Measurements from ENCODE around the gene ROBO1.

ROBO1 gene

DNA sequence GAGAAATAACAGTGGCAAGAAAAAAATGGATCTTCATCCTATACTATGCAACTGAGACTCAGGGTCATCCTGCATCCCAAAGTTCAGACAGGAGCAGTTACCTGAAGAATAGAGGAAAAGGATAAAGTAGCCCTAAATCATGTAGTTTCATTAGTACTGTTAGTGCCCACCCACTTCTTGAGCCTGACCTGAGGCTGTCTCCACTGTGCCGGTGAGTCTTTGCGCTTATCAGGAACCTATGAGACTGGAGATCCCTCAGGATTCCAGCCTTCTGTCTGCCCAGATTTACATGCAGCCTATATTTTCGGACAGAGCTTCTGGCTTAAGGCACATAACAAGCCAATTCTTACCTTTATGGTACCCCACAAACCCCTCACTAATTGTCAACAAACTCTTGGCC, 791.6 kb downstream of the ROBO1 start:
- no peaks in the 10 kb centered on the region for H3K27me3 Mint-ChIP-seq (ENCODE audit: low read depth)
- no peaks in the 10 kb centered on the region for H3K9me3 Mint-ChIP-seq
- no peak overlapping the region for H3K4me3 Mint-ChIP-seq
- no peaks in the 10 kb centered on the region for H3K4me1 Mint-ChIP-seq (ENCODE audit: low read depth)
- no peak overlapping the region for H3K27ac Mint-ChIP-seq
- H3K36me3 Mint-ChIP-seq (ENCODE audit: low read depth): no peaks in the 10 kb centered on the region

DNA sequence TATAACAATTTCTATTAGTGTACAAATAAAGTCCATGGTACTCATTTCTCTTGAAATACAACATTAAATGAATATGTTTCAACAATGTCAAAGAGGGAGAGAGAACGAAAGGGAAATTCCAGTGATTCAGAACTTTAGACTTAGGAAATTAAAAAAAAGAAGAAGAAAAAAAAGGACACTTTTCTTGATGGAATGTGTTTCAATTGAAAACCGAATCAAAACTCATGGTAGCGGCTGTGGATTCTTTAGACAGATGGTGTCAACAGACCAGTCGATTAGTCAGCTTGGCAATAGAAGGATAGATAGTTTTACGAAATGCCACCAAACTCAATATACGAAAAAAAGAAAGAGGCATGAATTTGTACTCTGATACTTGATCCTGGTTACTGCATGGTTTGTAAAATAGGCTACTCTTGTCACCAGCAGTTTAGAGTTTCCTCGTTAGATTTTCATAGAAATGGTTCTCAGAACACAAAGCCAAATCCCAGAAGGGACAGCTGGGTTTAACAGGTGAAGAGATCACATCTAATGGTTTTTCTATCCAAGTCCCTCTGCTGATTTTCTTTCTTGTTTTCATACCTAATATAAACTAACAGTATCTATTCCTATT, 793.5 kb downstream of the ROBO1 start:
- H3K27me3 Mint-ChIP-seq (ENCODE audit: low read depth): no peaks in the 10 kb centered on the region
- H3K9me3 Mint-ChIP-seq: no peaks in the 10 kb centered on the region

DNA sequence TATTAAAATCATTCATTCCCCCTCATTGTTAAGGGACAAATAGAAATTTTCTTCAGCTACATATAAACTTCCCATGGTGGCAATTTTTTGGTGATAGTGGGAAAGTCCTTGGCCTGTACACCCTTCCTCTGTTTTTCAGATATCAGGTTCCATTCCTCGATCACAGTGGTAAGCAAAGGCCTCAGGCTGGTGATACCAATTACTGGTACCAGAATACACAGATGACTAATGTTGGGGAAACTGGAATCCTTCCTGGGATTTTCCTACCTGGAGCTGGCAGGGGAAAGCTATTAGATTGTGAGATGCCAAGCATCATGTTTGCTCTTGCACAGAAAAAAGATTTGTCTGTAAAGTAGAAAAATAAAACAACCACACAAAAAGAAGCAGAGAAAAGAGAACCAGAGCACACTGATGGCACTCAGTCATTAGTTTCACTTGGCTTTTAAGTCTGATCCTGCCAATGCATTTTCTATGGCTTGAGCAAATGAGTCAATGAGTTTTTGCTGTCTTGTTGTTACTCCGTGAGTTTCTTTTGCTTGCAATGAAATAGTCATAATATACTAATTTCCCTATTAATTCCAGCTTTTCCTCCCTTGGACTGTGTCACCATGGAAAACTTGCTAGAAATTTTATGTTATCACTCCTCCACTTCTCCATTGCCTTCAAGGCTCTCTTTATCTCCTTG, 795.0 kb downstream of the ROBO1 start:
- Mint-ChIP-seq H3K27ac (no peak overlapping the region), H3K27me3 (ENCODE audit: low read depth) (no peaks in the 10 kb centered on the region), H3K9me3 (no peaks in the 10 kb centered on the region), H3K36me3 (ENCODE audit: low read depth) (no peaks in the 10 kb centered on the region), H3K4me1 (ENCODE audit: low read depth) (no peaks in the 10 kb centered on the region), H3K4me3 (no peak overlapping the region)

More for the DNA sequence above, 793.5 kb downstream of the ROBO1 start:
- no peaks in the 10 kb centered on the region for H3K4me1 Mint-ChIP-seq (ENCODE audit: low read depth)
- no peaks in the 10 kb centered on the region for H3K36me3 Mint-ChIP-seq (ENCODE audit: low read depth)
- H3K27ac Mint-ChIP-seq: no peak overlapping the region
- H3K4me3 Mint-ChIP-seq: no peak overlapping the region

DNA sequence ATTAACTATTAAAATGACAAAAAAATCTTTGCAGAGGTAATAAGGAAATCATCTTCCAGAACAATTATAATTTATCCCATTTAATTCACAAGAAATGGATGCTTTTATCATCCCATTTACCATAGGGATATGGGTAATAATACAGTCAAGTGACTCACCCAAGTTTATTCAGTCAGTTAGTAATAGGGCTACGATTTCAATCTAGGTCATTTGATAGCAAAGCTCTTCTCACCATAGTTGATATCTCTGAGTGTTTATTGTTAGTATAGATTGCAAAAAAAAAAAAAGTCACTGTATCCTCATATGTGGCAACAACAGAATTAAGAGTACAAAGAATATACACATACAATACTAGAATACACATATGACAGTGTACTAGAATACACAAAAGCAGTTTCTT, 797.1 kb downstream of the ROBO1 start:
- no peak overlapping the region for H3K27ac Mint-ChIP-seq
- H3K4me3 Mint-ChIP-seq: no peak overlapping the region
- no peaks in the 10 kb centered on the region for H3K36me3 Mint-ChIP-seq (ENCODE audit: low read depth)
- H3K9me3 Mint-ChIP-seq: no peaks in the 10 kb centered on the region
- H3K27me3 Mint-ChIP-seq (ENCODE audit: low read depth): no peaks in the 10 kb centered on the region
- H3K4me1 Mint-ChIP-seq (ENCODE audit: low read depth): no peaks in the 10 kb centered on the region

DNA sequence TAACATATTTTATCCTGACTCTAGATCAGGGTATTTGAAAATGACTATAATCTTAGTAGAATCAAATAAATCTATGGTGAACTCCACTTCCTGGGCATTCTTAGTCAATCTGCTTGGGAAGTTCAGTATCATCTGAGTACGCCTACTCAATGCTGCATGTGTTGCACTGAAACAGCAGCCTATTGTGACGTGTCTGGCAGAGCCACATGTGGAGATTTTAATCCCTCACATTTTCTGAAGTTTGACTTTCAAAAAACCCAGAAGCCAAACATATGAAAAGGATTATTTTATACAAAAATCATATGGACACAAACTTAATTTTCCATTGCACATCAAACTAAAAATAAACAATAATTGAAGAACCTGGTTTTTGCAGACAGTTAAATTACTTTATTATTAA, 798.3 kb downstream of the ROBO1 start:
- H3K4me3 Mint-ChIP-seq: no peak overlapping the region
- no peaks in the 10 kb centered on the region for H3K27me3 Mint-ChIP-seq (ENCODE audit: low read depth)
- H3K4me1 Mint-ChIP-seq (ENCODE audit: low read depth): no peaks in the 10 kb centered on the region
- no peak overlapping the region for H3K27ac Mint-ChIP-seq
- no peaks in the 10 kb centered on the region for H3K36me3 Mint-ChIP-seq (ENCODE audit: low read depth)
- H3K9me3 Mint-ChIP-seq: no peaks in the 10 kb centered on the region

DNA sequence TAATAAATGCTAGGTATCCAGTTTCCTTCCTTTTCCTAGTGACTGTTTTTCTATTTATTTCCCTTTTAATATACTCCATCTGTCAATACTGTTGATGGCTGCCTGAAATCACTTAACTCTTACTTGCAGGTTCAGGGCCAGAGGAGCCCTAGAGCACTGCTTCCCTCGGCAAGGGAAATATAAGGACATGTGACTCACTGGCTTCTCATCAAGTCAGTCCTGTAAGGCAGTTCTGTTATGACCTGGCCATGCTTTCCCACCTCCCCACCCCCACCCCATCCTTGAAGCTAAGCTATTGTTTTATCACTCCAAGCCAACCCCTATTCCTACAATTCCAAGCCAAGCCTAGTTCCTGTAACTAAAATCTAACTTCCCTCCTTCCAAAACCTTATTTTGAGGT, 800.7 kb downstream of the ROBO1 start:
- H3K36me3 Mint-ChIP-seq (ENCODE audit: low read depth): no peaks in the 10 kb centered on the region
- H3K27ac Mint-ChIP-seq: no peak overlapping the region
- no peak overlapping the region for H3K4me3 Mint-ChIP-seq
- no peaks in the 10 kb centered on the region for H3K27me3 Mint-ChIP-seq (ENCODE audit: low read depth)
- H3K9me3 Mint-ChIP-seq: peaks cover 4% of the 10 kb centered on the region
- no peaks in the 10 kb centered on the region for H3K4me1 Mint-ChIP-seq (ENCODE audit: low read depth)

DNA sequence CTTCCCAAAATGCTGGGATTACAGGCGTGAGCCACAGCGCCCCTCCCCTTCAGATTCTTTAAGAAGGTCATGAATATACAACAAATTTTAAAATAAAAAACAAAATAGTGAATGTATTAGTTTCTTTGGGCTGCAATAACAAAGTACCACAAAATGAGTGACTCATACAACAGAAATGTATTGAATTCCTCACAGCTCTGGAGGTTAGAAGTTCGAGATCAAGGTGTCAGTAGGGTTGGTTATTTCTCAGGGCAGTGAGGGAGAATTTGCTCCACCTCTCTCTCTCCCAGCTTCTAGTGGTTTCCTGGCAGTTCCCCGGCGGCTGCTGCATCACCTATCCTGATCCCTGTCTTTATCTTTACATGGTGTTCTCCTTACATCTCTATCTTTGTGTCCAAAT, 804.0 kb downstream of the ROBO1 start:
- H3K4me3 Mint-ChIP-seq: no peak overlapping the region
- H3K9me3 Mint-ChIP-seq: peaks cover 4% of the 10 kb centered on the region
- H3K36me3 Mint-ChIP-seq (ENCODE audit: low read depth): no peaks in the 10 kb centered on the region
- H3K4me1 Mint-ChIP-seq (ENCODE audit: low read depth): no peaks in the 10 kb centered on the region
- no peak overlapping the region for H3K27ac Mint-ChIP-seq
- H3K27me3 Mint-ChIP-seq (ENCODE audit: low read depth): no peaks in the 10 kb centered on the region

DNA sequence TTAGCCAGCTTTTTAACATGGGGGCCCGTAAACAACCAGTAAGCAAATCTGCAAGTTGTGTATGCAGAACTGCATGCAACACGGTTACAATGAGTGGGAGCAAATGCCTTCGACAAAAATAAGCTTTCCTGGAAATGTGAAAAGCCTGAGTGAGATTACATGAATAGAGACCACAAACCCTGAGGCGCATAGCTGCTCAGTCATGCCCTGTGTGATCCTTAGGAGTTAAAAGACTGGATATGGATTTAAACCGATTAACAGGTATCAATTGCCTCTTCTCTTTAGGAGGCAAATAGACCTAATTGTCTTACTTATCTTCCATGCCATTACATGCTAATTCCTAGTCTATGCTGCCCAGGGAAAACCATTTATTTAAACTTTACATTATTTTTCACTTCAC, 810.3 kb downstream of the ROBO1 start:
- no peak overlapping the region for H3K27ac Mint-ChIP-seq
- H3K27me3 Mint-ChIP-seq (ENCODE audit: low read depth): no peaks in the 10 kb centered on the region
- H3K9me3 Mint-ChIP-seq: no peaks in the 10 kb centered on the region
- H3K4me3 Mint-ChIP-seq: no peak overlapping the region
- no peaks in the 10 kb centered on the region for H3K4me1 Mint-ChIP-seq (ENCODE audit: low read depth)
- no peaks in the 10 kb centered on the region for H3K36me3 Mint-ChIP-seq (ENCODE audit: low read depth)

DNA sequence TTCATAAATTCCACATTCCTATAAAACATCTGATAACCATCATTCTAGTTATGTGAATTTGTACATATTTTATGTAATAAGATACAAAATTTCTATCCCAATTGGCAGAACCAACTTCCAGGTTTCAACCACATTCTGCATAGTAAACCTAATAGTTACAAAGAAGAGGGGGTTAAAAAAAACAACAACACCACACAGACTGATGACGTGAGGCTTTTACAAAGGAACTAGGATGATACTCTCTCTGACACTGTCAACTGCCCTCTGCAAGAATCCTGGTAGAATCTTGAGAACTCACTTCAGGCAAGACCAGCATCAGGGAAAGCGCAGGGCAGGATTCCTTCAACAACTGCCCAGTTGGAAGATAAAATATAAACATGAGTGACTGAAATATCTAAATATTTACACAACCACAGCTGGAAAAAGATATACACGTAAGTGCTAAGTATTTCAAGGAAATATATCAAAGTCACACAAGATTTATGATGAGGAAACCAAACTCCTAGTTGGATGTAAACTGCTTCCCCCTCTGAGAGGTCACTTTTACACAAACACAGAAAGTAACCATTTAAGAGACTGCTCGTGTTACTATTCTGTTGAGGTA, 816.4 kb downstream of the ROBO1 start:
- Mint-ChIP-seq H3K27ac (no peak overlapping the region), H3K36me3 (ENCODE audit: low read depth) (no peaks in the 10 kb centered on the region), H3K4me3 (no peak overlapping the region), H3K4me1 (ENCODE audit: low read depth) (no peaks in the 10 kb centered on the region), H3K27me3 (ENCODE audit: low read depth) (no peaks in the 10 kb centered on the region), H3K9me3 (peaks cover 8% of the 10 kb centered on the region)

DNA sequence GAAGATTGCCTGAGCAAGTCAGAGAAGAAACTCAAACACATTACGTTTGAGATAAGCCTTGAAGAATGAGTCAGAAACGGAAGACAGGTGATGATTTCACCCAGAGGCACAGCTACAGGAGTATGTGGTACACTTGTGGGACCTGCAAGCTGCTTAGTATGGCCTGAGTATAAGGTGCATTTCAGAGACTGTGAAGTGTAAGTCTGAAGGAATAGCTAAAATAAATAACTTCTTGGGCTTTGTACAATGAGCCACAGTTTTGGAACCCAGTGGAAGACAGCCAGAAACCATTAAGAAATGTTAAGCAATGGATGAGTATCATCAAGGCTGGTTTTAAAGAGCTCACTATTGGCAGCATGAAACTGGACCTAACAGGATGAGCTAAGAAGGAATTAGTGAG, 826.2 kb downstream of the ROBO1 start:
- Mint-ChIP-seq H3K9me3 (peaks cover 20% of the 10 kb centered on the region), H3K27me3 (ENCODE audit: low read depth) (no peaks in the 10 kb centered on the region), H3K4me3 (no peak overlapping the region), H3K36me3 (ENCODE audit: low read depth) (no peaks in the 10 kb centered on the region), H3K4me1 (ENCODE audit: low read depth) (no peaks in the 10 kb centered on the region), H3K27ac (no peak overlapping the region)

DNA sequence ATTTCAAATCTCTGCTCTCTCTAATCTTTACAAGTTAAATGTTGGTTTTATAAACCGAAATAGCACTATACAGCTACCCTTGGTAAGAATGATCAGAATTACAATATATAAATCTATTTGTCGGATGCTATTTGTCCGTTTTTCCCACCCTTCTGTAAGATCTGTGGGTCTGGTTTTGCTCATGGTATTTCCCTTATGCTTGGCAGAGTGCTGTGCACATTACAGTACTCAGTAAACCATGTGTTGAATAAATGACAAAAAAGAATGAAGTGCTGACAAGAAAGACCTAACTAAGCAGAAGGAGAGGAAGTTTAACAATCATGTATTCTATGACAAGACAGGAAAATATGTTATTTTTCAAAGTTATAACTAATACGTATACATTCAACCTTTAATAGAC, 827.2 kb downstream of the ROBO1 start:
- no peaks in the 10 kb centered on the region for H3K27me3 Mint-ChIP-seq (ENCODE audit: low read depth)
- no peaks in the 10 kb centered on the region for H3K4me1 Mint-ChIP-seq (ENCODE audit: low read depth)
- peaks cover 18% of the 10 kb centered on the region for H3K9me3 Mint-ChIP-seq
- H3K4me3 Mint-ChIP-seq: no peak overlapping the region
- H3K36me3 Mint-ChIP-seq (ENCODE audit: low read depth): no peaks in the 10 kb centered on the region
- H3K27ac Mint-ChIP-seq: no peak overlapping the region

DNA sequence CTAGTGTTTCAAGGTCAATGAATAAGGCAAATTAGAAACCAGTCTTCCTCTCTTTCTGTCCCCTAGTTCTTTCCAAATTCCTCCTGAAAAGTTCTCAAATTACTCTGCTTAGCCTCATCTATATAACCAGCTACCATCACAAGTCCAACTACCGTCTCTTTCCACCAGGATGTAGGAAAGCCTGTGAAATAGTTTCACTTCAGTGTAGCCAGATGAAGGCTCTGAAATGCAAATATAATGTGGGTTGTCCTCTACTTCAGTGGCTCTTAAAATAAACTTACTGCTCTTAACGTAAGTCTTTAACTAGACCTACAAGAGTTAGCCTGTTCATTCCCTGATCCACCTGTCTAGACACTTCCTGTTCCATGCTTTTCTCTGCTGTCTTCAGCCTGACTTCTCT, 827.7 kb downstream of the ROBO1 start:
- Mint-ChIP-seq H3K9me3 (peaks cover 13% of the 10 kb centered on the region), H3K27me3 (ENCODE audit: low read depth) (no peaks in the 10 kb centered on the region), H3K27ac (no peak overlapping the region), H3K36me3 (ENCODE audit: low read depth) (no peaks in the 10 kb centered on the region), H3K4me3 (no peak overlapping the region), H3K4me1 (ENCODE audit: low read depth) (no peaks in the 10 kb centered on the region)

DNA sequence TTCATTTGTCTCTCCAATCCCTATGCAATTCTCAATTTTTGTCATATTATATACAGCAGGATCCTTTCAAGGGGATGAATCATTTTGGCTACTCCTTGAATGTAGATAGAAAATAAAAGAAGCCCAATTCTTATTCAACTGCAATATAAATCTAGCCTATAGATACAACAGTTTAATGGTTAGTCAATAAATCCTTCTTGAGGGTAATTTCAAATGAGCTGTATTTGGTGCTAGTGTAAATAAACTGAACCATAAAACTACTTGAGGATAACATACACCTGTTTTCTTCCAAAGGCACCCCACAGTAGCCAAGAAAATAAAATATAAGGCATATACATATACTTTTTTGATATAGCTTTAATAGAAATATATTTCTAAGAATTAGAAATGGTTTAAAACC, 830.3 kb downstream of the ROBO1 start:
- H3K36me3 Mint-ChIP-seq (ENCODE audit: low read depth): no peaks in the 10 kb centered on the region
- peaks cover 6% of the 10 kb centered on the region for H3K9me3 Mint-ChIP-seq
- no peak overlapping the region for H3K4me3 Mint-ChIP-seq
- H3K27ac Mint-ChIP-seq: no peak overlapping the region
- no peaks in the 10 kb centered on the region for H3K27me3 Mint-ChIP-seq (ENCODE audit: low read depth)
- no peaks in the 10 kb centered on the region for H3K4me1 Mint-ChIP-seq (ENCODE audit: low read depth)

DNA sequence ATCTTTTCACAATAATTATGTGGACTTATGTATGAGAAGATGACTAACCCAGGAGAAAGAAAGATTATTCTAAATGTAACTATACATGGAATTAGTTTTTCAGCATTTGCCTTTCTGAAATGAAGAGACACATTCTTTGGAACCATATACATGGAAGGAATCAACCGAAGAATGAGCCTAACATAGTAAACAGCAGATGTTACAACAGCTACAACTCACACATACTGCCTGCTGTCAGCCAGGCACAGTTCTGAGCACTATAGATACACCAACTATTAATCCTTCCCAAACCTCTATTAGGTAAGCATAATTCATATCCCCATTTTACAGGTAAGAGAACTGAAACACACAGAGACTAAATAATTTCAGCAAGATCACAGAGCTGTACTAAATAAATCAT, 840.0 kb downstream of the ROBO1 start:
- Mint-ChIP-seq H3K4me3 (no peak overlapping the region), H3K4me1 (ENCODE audit: low read depth) (no peaks in the 10 kb centered on the region), H3K36me3 (ENCODE audit: low read depth) (no peaks in the 10 kb centered on the region), H3K27me3 (ENCODE audit: low read depth) (no peaks in the 10 kb centered on the region), H3K27ac (no peak overlapping the region), H3K9me3 (peaks cover 5% of the 10 kb centered on the region)

DNA sequence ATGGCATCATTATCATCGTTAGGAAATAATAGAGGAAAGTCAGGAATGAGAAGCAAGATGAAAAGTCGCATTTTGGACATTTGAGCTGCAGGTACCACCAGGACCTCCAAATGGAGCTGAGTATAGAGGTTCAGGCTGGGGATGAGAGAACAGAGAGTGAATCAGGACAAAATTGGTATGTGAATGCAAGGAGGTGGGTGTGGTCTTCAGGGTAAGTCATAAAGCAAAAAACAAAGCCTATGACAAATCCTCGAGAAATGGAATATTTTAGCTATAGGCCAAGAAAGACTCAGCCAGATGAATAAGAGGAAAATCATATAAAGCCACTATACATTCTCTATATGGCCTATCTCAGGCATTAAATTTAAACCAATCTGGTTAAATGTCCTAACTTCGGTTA, 841.3 kb downstream of the ROBO1 start:
- no peaks in the 10 kb centered on the region for H3K27me3 Mint-ChIP-seq (ENCODE audit: low read depth)
- H3K36me3 Mint-ChIP-seq (ENCODE audit: low read depth): no peaks in the 10 kb centered on the region
- H3K4me1 Mint-ChIP-seq (ENCODE audit: low read depth): no peaks in the 10 kb centered on the region
- H3K9me3 Mint-ChIP-seq: peaks cover 5% of the 10 kb centered on the region
- H3K4me3 Mint-ChIP-seq: no peak overlapping the region
- H3K27ac Mint-ChIP-seq: no peak overlapping the region
